GM12878 (cell line): ENCODE measurements around the gene UTP14C. TPM values are rescaled to one million over a fixed set of nuclear protein-coding genes. Genes with fewer than 3 reads are reported as not detected.

Experiments
- ATAC-seq: fragments of 200-7000 bp; cut with Tn5 transposase; 3 replicates; pipeline ENCODE4 v1.9.1; 2020; ENCODE audit warnings: mild to moderate bottlenecking, moderate library complexity
- BruUV-seq: library from RNA; stranded (reverse); fragments of 400-500 nt; replicated peaks from 2 replicates; lab custom pipeline; 2021; lab: Mats Ljungman, UMichigan
- CTCF ChIA-PET: fragments of 300-600 bp; sonication (Branson Sonifier 250); formaldehyde crosslinking; extraction: SDS; loops from one replicate; lab custom pipeline; 2021; ENCODE audit warnings: inconsistent platforms; lab: Yijun Ruan, JAX
- POLR2A ChIA-PET: fragments of 350-600 bp; formaldehyde crosslinking; extraction: SDS; loops from one replicate; lab custom pipeline; 2021; ENCODE audit warnings: inconsistent platforms; lab: Charles Lee
- RAD21 ChIA-PET: fragments of 300-600 bp; sonication (Branson Sonifier 250); formaldehyde crosslinking; loops from one replicate; lab custom pipeline; 2023; ENCODE audit warnings: antibody characterized with exemption; ENCODE audit not compliant: unreplicated experiment; lab: Charles Lee
- SMC1A ChIA-PET: fragments of 300-600 bp; sonication (Branson Sonifier 250); formaldehyde crosslinking; loops from one replicate; lab custom pipeline; 2023; ENCODE audit not compliant: unreplicated experiment, uncharacterized antibody; lab: Charles Lee
- DNase-seq: peaks from one replicate; pipeline ENCODE4 v3.0.0-alpha.2; 2011; ENCODE audit warnings: low read depth, low spot score
- FAIRE-seq: peaks from 3 replicates; lab custom pipeline; 2011; peaks lifted over from hg19 to GRCh38; lab: Jason Lieb, UNC
- H2AFZ ChIP-seq: 2 replicates; pipeline ENCODE4 v1.6.0; 2011; ENCODE audit warnings: low read depth, low read length, control low read depth; ENCODE audit not compliant: control insufficient read depth
- H3K27ac ChIP-seq: 2 replicates; pipeline ENCODE4 v1.5.1; 2011; ENCODE audit warnings: control low read depth; ENCODE audit not compliant: control insufficient read depth, insufficient read depth
- H3K27me3 ChIP-seq, 2 experiments: replicated peaks in 1 of 2; 2 replicates each; pipeline versions ENCODE4 v1.6.0 to v1.6.1; 2011; ENCODE audit warnings: low read length in 1 of 2; ENCODE audit not compliant: control insufficient read depth in 2 of 2, insufficient read depth in 2 of 2
- H3K36me3 ChIP-seq, 2 experiments: 2 replicates each; pipeline ENCODE4 v1.5.1; 2011; ENCODE audit warnings: low read length in 1 of 2; ENCODE audit not compliant: control insufficient read depth in 2 of 2, insufficient read depth in 2 of 2
- H3K4me1 ChIP-seq: 2 replicates; pipeline ENCODE4 v1.6.1; 2011; ENCODE audit warnings: mild to moderate bottlenecking, low read length, moderate library complexity, mixed read lengths; ENCODE audit not compliant: control insufficient read depth, insufficient read depth
- H3K4me2 ChIP-seq: 2 replicates; pipeline ENCODE4 v1.6.0; 2011; ENCODE audit warnings: control low read depth; ENCODE audit not compliant: control insufficient read depth, insufficient read depth
- H3K4me3 ChIP-seq: fragments of 200-600 bp; sonication (generic); 2 replicates; pipeline ENCODE4 v1.5.1; 2016
- H3K79me2 ChIP-seq: 2 replicates; pipeline ENCODE4 v1.6.0; 2011; ENCODE audit warnings: low read length; ENCODE audit not compliant: control insufficient read depth, insufficient read depth
- H3K9ac ChIP-seq: 2 replicates; pipeline ENCODE4 v1.8.0; 2011; ENCODE audit warnings: low read length, control low read depth, mixed read lengths; ENCODE audit not compliant: control insufficient read depth, insufficient read depth
- H3K9me3 ChIP-seq: replicated peaks from 3 replicates; pipeline ENCODE4 v1.5.1; 2011; ENCODE audit warnings: mild to moderate bottlenecking, low read length; ENCODE audit not compliant: control insufficient read depth, insufficient read depth
- H4K20me1 ChIP-seq: 2 replicates; pipeline ENCODE4 v1.6.0; 2011; ENCODE audit not compliant: control insufficient read depth, insufficient read depth
- ATF7 ChIP-seq: fragments of 450-650 bp; IDR thresholded peaks from 2 replicates; pipeline ENCODE4 v1.6.1; 2016; ENCODE audit warnings: low read depth, mild to moderate bottlenecking
- BACH1 ChIP-seq: fragments of 450-650 bp; IDR thresholded peaks from 2 replicates; pipeline ENCODE4 v1.6.1; 2017; ENCODE audit warnings: mild to moderate bottlenecking, borderline replicate concordance
- EZH2 ChIP-seq: IDR thresholded peaks from 2 replicates; pipeline ENCODE4 v1.6.1; 2012; ENCODE audit warnings: low read depth, mild to moderate bottlenecking, control low read depth, inconsistent platforms, low read length, borderline replicate concordance; ENCODE audit not compliant: control insufficient read depth
- FOXM1 ChIP-seq: IDR thresholded peaks from 2 replicates; pipeline ENCODE4 v1.6.1; 2012; ENCODE audit warnings: low read depth, mild to moderate bottlenecking, inconsistent platforms, low read length, moderate library complexity
- PAX8 ChIP-seq: fragments of 450-650 bp; IDR thresholded peaks from 2 replicates; pipeline ENCODE4 v1.6.1; 2017; ENCODE audit warnings: mild to moderate bottlenecking, moderate library complexity
- RELA ChIP-seq: fragments of 450-650 bp; IDR thresholded peaks from 2 replicates; pipeline ENCODE4 v1.8.0; 2014; ENCODE audit warnings: borderline replicate concordance; ENCODE audit not compliant: partially characterized antibody
- SMARCA5 ChIP-seq: fragments of 450-650 bp; IDR thresholded peaks from 2 replicates; pipeline ENCODE4 v1.6.1; 2017; ENCODE audit warnings: mild to moderate bottlenecking
- TARDBP ChIP-seq: IDR thresholded peaks from 2 replicates; pipeline ENCODE4 v1.6.1; 2016; ENCODE audit warnings: borderline replicate concordance
- USF1 ChIP-seq: IDR thresholded peaks from 2 replicates; pipeline ENCODE4 v1.6.1; 2011; ENCODE audit warnings: borderline replicate concordance, low read depth, mild to moderate bottlenecking, moderate library complexity, mixed read lengths, low read length; ENCODE audit not compliant: insufficient read depth; ENCODE audit errors: extremely low read length
- USF2 ChIP-seq: IDR thresholded peaks from 2 replicates; pipeline ENCODE4 v1.6.1; 2011; ENCODE audit warnings: low read depth, low read length, improper control_type of control experiment, borderline replicate concordance
- YY1 ChIP-seq: IDR thresholded peaks from 2 replicates; pipeline ENCODE4 v1.6.1; 2011; ENCODE audit warnings: low read depth, mild to moderate bottlenecking, low read length
- ZBTB40 ChIP-seq: fragments of 450-650 bp; IDR thresholded peaks from 2 replicates; pipeline ENCODE4 v1.6.1; 2016; ENCODE audit warnings: mild to moderate bottlenecking, moderate library complexity, borderline replicate concordance
- ZNF217 ChIP-seq: fragments of 450-650 bp; IDR thresholded peaks from 2 replicates; pipeline ENCODE4 v1.6.1; 2017; ENCODE audit warnings: antibody characterized with exemption, mild to moderate bottlenecking
- ZNF24 ChIP-seq: fragments of 450-650 bp; IDR thresholded peaks from 2 replicates; pipeline ENCODE4 v1.6.1; 2017; ENCODE audit warnings: antibody characterized with exemption, mild to moderate bottlenecking
- WGBS: methylation state at CpG from one replicate; pipeline ENCODE4 v1.1.6; 2016; ENCODE audit warnings: low lambda C conversion rate; ENCODE audit not compliant: insufficient replicate concordance, insufficient coverage; ENCODE audit errors: missing lambda C conversion rate; 5-methylcytosine and 5-hydroxymethylcytosine counted together
- in situ Hi-C: fragments of 300-500 bp; cut with MboI; formaldehyde crosslinking; loops from 9 replicates; pipeline ENCODE4 v1.14.3; 2018; ENCODE audit warnings: mixed read lengths
- intact Hi-C: fragments of 100-400 bp; cut with micrococcal nuclease; formaldehyde crosslinking; loops from one replicate; pipeline ENCODE4 v1.14.2; 2022; ENCODE audit not compliant: unreplicated experiment
- polyA plus RNA-seq, 11 experiments: library from polyadenylated mRNA; depleted of rRNA in 4 of 11; unstranded in 6 of 11; stranded (reverse) in 5 of 11; fragments of >200 nt; fragmentation: Nextera tagmentation in 4 of 11; fragmentation: Illumina TruSeq in 1 of 11; extraction: Ambion mirVana in 4 of 11; extraction: Trizol in 1 of 11; gene quantifications; 1 replicate in 1 of 11; 2 replicates in 10 of 11; pipeline versions ENCODE4 v1.2.1 to v1.2.3, GENCODE V29; 2011 to 2016; ENCODE audit warnings: inconsistent platforms in 2 of 11, missing spikeins in 2 of 11, low read depth in 1 of 11
- total RNA-seq, 4 experiments: library from RNA; depleted of rRNA in 3 of 4; stranded (reverse); fragments of >200 nt in 3 of 4; fragmentation: Illumina TruSeq in 1 of 4; extraction: Trizol in 1 of 4; gene quantifications; 2 replicates each; pipeline versions ENCODE4 v1.2.1 to v1.2.3, GENCODE V29; 2013 to 2021

UTP14C gene
- total and polyA plus RNA-seq, 10 of the 15 experiments (the other 5 are each of a cell fraction or from before 2014, with no cell fraction given), result 3.4 to 11.2 (median 6.0) TPM

- 70% methylated on average over 4 of the region's 4 CpGs for WGBS
- Histone ChIP-seq H3K4me1 (no peaks in the 10 kb centered on the region), H3K4me3 (no peak overlapping the region), H3K9me3 (no peaks in the 10 kb centered on the region), H3K9ac (no peak overlapping the region), H3K79me2 (no peaks in the 10 kb centered on the region), H3K36me3 (no peaks in the 10 kb centered on the region), H3K4me2 (no peak overlapping the region), H2AFZ (no peak overlapping the region), H3K27me3 (peaks cover 2 to 4% of the 10 kb centered on the region in 2 experiments; a peak in 3 of 4 replicates), H4K20me1 (no peaks in the 10 kb centered on the region), H3K27ac (no peak overlapping the region)
- RAD21 ChIA-PET, result no interaction called here
- FAIRE-seq, result no peak
- CTCF ChIA-PET, result interaction anchor here (0.6 to 5.5 kb wide), 5 partner anchors 14 to 134 kb away, joined by 3 to 36 read pairs (median 3); no protein-coding TSS in a partner anchor
- no peak for ATAC-seq
- intact Hi-C loops, result loop anchor here (5.0 kb wide), 1 partner anchor 234 kb away; no protein-coding TSS in a partner anchor
- no peak for DNase-seq
- BruUV-seq, result no TSS peak
- POLR2A ChIA-PET, result no interaction called here
- SMC1A ChIA-PET, result interaction anchor here (0.7 to 2.1 kb wide), 2 partner anchors 9 to 124 kb away, joined by 5 to 6 read pairs; partner anchors contain the start of gene ALG11
- in situ Hi-C loops, result no loop called here
- TF ChIP-seq ZNF24 (no peak), USF2 (no peak), ATF7 (no peak), EZH2 (no peak), SMARCA5 (no peak), RELA (no peak), FOXM1 (no peak), BACH1 (no peak), YY1 (no peak), ZBTB40 (no peak), USF1 (no peak), PAX8 (no peak), ZNF217 (no peak), TARDBP (no peak)
Observed at GRCh38 chr13:52003541-52003940, 20.9 kb upstream of the UTP14C start.
